Measurements from ENCODE around the gene MRPL46. TPM values are rescaled to one million over a fixed set of nuclear protein-coding genes. Genes with fewer than 3 reads are reported as not detected.

The MRPL46 gene
- 11.6 and 19.3 TPM in 2 replicates for total RNA-seq

GRCh38 chr15:88467073-88467934, at the start of gene MRPL46, which contains the start of gene MRPS11:
MRPL46 (minus strand) TSS chr15:88467388; CDS start chr15:88467377, 11 bp downstream.
MRPS11 (plus strand) TSS chr15:88467708; CDS start chr15:88467718, 10 bp downstream.

Other genes with a start within 250 kb of the MRPL46 start
- under 0.01 and 0.17 TPM in 2 replicates for gene NTRK3, start 210.6 kb downstream of the MRPL46 start, total RNA-seq
- gene MRPS11, start 320 bp upstream of the MRPL46 start, total RNA-seq: 23.3 and 40.4 TPM in 2 replicates
- gene DET1, start 79.3 kb upstream of the MRPL46 start, total RNA-seq: 6.6 and 8.1 TPM in 2 replicates
- 42.6 and 76.3 TPM in 2 replicates for gene AEN, start 154.0 kb upstream of the MRPL46 start, total RNA-seq
- 2.5 and 4.8 TPM in 2 replicates for gene ISG20, start 171.6 kb upstream of the MRPL46 start, total RNA-seq